ENCODE measurements around the gene HEMK1. TPM values are rescaled to one million over a fixed set of nuclear protein-coding genes. Genes with fewer than 3 reads are reported as not detected.

The HEMK1 gene
- total and polyA plus RNA-seq, 2 donors (not counting 3 experiments of a cell fraction or from before 2014, with no cell fraction given), result 14.2 to 15.2 TPM

DNA sequence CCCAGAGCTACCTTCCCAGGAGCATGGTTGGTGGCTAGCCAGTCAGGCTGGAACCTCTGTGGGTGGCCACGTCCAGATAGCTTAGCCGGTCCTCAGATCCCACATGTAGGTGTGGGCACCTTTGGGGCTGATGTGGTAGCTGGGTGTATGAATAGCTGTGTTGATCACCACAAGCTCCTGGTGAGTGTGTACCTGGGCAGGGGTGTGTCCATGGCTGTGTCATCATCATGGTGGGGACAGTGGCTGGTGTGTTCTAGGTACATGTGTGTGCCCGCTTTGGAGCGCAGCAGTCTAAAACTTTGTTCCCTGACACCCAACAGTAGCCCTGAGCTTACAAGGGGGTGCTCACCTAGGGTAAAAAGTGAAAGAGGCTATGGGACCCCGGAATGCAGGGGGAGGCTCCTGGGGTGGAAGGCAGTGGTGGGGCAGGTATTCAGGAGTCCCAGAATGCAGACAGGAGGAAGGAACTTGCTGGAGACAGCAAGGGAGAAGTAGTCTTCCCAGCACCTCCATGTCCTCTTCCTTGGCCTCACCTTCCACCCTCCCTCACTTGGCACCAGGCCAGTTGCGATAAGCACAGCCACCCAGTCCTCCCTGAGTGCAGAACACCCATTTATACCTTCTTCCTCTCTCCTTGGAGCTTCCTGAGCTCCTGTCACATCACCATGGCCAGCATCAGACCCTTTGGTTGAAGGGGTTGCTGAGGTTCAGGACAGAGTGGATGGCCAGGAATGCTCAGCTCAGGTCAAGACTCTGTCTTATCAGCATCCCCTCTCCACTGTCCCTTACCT lies 41.1 kb downstream of the HEMK1 start:
- Histone ChIP-seq H3K27ac (ENCODE audit: insufficient read depth, low read depth, low read length) (no peak overlapping the region), H3K79me2 (ENCODE audit: control insufficient read depth, insufficient read depth, low read length) (no peaks in the 10 kb centered on the region), H3K4me2 (ENCODE audit: insufficient read depth, low read length) (peak overlapping the region; percentile 34), H3K27me3 (ENCODE audit: control insufficient read depth in 2 of 2, insufficient read depth in 2 of 2, low read length in 2 of 2) (no peaks in the 10 kb centered on the region), H4K20me1 (replicated peaks; ENCODE audit: control insufficient read depth, extremely low read depth, insufficient read depth, low read length) (no peaks in the 10 kb centered on the region), H3K9me1 (replicated peaks; ENCODE audit: control insufficient read depth, extremely low read depth, insufficient read depth, low read length) (no peaks in the 10 kb centered on the region), H3K4me3 (replicated peaks in 1 of 3; ENCODE audit: insufficient read depth in 1 of 3, low read depth in 1 of 3, low read length in 3 of 3) (peak overlapping the region in 1 of 3 experiments; percentile 51), H3K9me3 (replicated peaks; ENCODE audit: control insufficient read depth, insufficient read depth, low read length) (no peaks in the 10 kb centered on the region), H2AFZ (ENCODE audit: low read depth, low read length) (no peak overlapping the region), H3K36me3 (ENCODE audit: control insufficient read depth in 2 of 2, extremely low read depth in 1 of 2, insufficient read depth in 2 of 2, low read length in 2 of 2) (peaks cover 0 to 6% of the 10 kb centered on the region in 2 experiments), H3K9ac (replicated peaks; ENCODE audit: extremely low read depth, insufficient read depth, low read length) (no peak overlapping the region), H3K4me1 (ENCODE audit: control insufficient read depth, extremely low read depth, insufficient read depth, low read length) (peaks cover 14% of the 10 kb centered on the region)
- intact Hi-C loops (cut with micrococcal nuclease) (loop anchor here (5.0 to 10.0 kb wide), 2 partner anchors 892 to 1064 kb away; partner anchors contain the start of genes DCAF1 and TEX264), dilution Hi-C loops (cut with MboI; ENCODE audit: extremely low pct_ligation_motif_present, low sequenced_read_pairs) (no loop called here)
- ChIA-PET POLR2A (no interaction called here), CTCF (interaction anchor here (0.6 to 4.9 kb wide), 3 partner anchors 37 to 1770 kb away, joined by 3 to 105 read pairs (median 4); no protein-coding TSS in a partner anchor)
- no peak for TF ChIP-seq EZH2 (IDR thresholded peaks at IDR 0.05; ENCODE audit: borderline replicate concordance, low read depth, low read length, severe bottlenecking)
- TF ChIP-seq, protein P1, sequence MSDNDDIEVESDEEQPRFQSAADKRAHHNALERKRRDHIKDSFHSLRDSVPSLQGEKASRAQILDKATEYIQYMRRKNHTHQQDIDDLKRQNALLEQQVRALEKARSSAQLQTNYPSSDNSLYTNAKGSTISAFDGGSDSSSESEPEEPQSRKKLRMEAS (IDR thresholded peaks at IDR 0.05; ENCODE audit: insufficient read depth, insufficient read length), result no peak
- TF ChIP-seq JUN (IDR thresholded peaks at IDR 0.05; ENCODE audit: borderline replicate concordance, insufficient read depth, insufficient read length, low read depth), result no peak
- TF ChIP-seq POLR2AphosphoS5 (IDR thresholded peaks at IDR 0.05; ENCODE audit: insufficient read depth, low read depth, low read length), result no peak
- no peak for TF ChIP-seq POLR2A (IDR thresholded peaks at IDR 0.05; ENCODE audit: low read depth, low read length)
- FAIRE-seq (no peak), DNase-seq (ENCODE audit: low read depth, low spot score) (no peak)
- no TSS peak for BruUV-seq (replicated peaks)

DNA sequence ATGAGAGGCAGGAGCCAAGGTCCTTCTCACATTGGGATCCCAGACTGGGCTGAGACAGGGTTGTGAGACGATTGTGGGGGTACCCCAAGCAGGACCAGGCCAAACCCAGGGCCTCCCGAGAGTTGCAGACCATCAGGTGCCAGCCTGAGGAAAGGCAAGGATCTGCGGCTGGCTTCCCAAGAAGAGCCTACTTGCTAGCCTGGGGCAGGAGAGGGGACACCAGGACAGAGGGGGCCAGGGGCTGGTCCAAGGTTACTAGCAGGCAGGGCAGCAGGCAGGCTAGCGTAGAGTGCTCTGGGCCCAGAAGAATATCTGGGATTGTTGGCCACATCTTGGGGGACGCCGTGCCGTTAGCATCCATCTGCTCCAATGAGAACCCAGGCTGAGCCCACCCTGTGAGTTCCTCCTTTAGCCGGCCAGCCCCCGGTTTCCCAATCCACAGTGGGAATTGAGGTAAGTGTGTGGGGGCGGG lies 41.7 kb downstream of the HEMK1 start:
- peak overlapping the region; percentile 59 for H3K9ac ChIP-seq (replicated peaks; ENCODE audit: extremely low read depth, insufficient read depth, low read length)
- POLR2A ChIA-PET, result interaction anchor here (1.2 to 1.3 kb wide), 2 partner anchors 40 to 42 kb away, joined by 3 to 9 read pairs; partner anchors contain the start of gene HEMK1
- no peaks in the 10 kb centered on the region for H3K27me3 ChIP-seq (ENCODE audit: control insufficient read depth in 2 of 2, insufficient read depth in 2 of 2, low read length in 2 of 2)
- TF ChIP-seq POLR2A (IDR thresholded peaks at IDR 0.05; ENCODE audit: low read depth, low read length) (no peak), POLR2AphosphoS5 (IDR thresholded peaks at IDR 0.05; ENCODE audit: insufficient read depth, low read depth, low read length) (no peak), JUN (IDR thresholded peaks at IDR 0.05; ENCODE audit: borderline replicate concordance, insufficient read depth, insufficient read length, low read depth) (no peak), MYC (IDR thresholded peaks at IDR 0.05; ENCODE audit: low read depth, low read length) (no peak), GATA2 (IDR thresholded peaks at IDR 0.05; ENCODE audit: insufficient read depth, insufficient read length, low read depth, low read length) (no peak), EZH2 (IDR thresholded peaks at IDR 0.05; ENCODE audit: borderline replicate concordance, low read depth, low read length, severe bottlenecking) (no peak), FOS (IDR thresholded peaks at IDR 0.05; ENCODE audit: borderline replicate concordance, insufficient read depth, low read length) (no peak)
- TF ChIP-seq, protein P1 (IDR thresholded peaks at IDR 0.05; ENCODE audit: insufficient read depth, insufficient read length), result no peak
- TF ChIP-seq, protein P2, sequence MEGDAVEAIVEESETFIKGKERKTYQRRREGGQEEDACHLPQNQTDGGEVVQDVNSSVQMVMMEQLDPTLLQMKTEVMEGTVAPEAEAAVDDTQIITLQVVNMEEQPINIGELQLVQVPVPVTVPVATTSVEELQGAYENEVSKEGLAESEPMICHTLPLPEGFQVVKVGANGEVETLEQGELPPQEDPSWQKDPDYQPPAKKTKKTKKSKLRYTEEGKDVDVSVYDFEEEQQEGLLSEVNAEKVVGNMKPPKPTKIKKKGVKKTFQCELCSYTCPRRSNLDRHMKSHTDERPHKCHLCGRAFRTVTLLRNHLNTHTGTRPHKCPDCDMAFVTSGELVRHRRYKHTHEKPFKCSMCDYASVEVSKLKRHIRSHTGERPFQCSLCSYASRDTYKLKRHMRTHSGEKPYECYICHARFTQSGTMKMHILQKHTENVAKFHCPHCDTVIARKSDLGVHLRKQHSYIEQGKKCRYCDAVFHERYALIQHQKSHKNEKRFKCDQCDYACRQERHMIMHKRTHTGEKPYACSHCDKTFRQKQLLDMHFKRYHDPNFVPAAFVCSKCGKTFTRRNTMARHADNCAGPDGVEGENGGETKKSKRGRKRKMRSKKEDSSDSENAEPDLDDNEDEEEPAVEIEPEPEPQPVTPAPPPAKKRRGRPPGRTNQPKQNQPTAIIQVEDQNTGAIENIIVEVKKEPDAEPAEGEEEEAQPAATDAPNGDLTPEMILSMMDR (IDR thresholded peaks at IDR 0.05; ENCODE audit: extremely low read depth in 1 of 2, insufficient read depth in 1 of 2, low read depth in 1 of 2, low read length in 2 of 2), result no peak
- H3K9me3 ChIP-seq (replicated peaks; ENCODE audit: control insufficient read depth, insufficient read depth, low read length), result no peaks in the 10 kb centered on the region
- no peaks in the 10 kb centered on the region for H3K79me2 ChIP-seq (ENCODE audit: control insufficient read depth, insufficient read depth, low read length)
- H3K9me1 ChIP-seq (replicated peaks; ENCODE audit: control insufficient read depth, extremely low read depth, insufficient read depth, low read length), result no peaks in the 10 kb centered on the region
- CTCF ChIA-PET, result interaction anchor here (0.6 to 4.9 kb wide), 9 partner anchors 13 to 1770 kb away, joined by 3 to 105 read pairs (median 6); no protein-coding TSS in a partner anchor
- peaks cover 15% of the 10 kb centered on the region for H3K4me1 ChIP-seq (ENCODE audit: control insufficient read depth, extremely low read depth, insufficient read depth, low read length)
- peaks cover 0 to 6% of the 10 kb centered on the region in 2 experiments for H3K36me3 ChIP-seq (ENCODE audit: control insufficient read depth in 2 of 2, extremely low read depth in 1 of 2, insufficient read depth in 2 of 2, low read length in 2 of 2)
- FAIRE-seq (no peak), DNase-seq (ENCODE audit: low read depth, low spot score) (peak; percentile 26)
- intact Hi-C loops (cut with micrococcal nuclease) (loop anchor here (1.0 to 10.0 kb wide), 3 partner anchors 10 to 1064 kb away; partner anchors contain the start of genes DCAF1 and TEX264), dilution Hi-C loops (cut with MboI; ENCODE audit: extremely low pct_ligation_motif_present, low sequenced_read_pairs) (no loop called here)
- no peaks in the 10 kb centered on the region for H4K20me1 ChIP-seq (replicated peaks; ENCODE audit: control insufficient read depth, extremely low read depth, insufficient read depth, low read length)
- BruUV-seq (replicated peaks), result TSS peak; percentile 41
- peak overlapping the region; percentile 9 to 51 (median 50) for H3K4me3 ChIP-seq (replicated peaks in 1 of 3; ENCODE audit: insufficient read depth in 1 of 3, low read depth in 1 of 3, low read length in 3 of 3)
- peak overlapping the region; percentile 89 for H2AFZ ChIP-seq (ENCODE audit: low read depth, low read length)
- peak overlapping the region; percentile 34 for H3K4me2 ChIP-seq (ENCODE audit: insufficient read depth, low read length)
- H3K27ac ChIP-seq (ENCODE audit: insufficient read depth, low read depth, low read length), result peak overlapping the region; percentile 50
